HCT116 (cell line): ENCODE results near the gene TMEM94. TPM values are rescaled to one million over a fixed set of nuclear protein-coding genes. Genes with fewer than 3 reads are reported as not detected.

Experiments used
- ATAC-seq: fragments of 200-7000 bp; cut with Tn5 transposase; 2 replicates; pipeline ENCODE4 v1.9.1; 2020; ENCODE audit warnings: mild to moderate bottlenecking, moderate library complexity
- BruUV-seq: library from RNA; stranded (reverse); fragments of 400-500 nt; replicated peaks from 2 replicates; lab custom pipeline; 2021; lab: Mats Ljungman, UMichigan
- CTCF ChIA-PET: fragments of 300-600 bp; sonication (Branson Sonifier 250); formaldehyde crosslinking; loops from one replicate; lab custom pipeline; 2021; ENCODE audit warnings: antibody characterized with exemption; lab: Charles Lee
- POLR2A ChIA-PET: fragments of 300-600, 350-600 bp; sonication (Branson Sonifier 250); formaldehyde crosslinking; loops from one replicate; lab custom pipeline; 2021; ENCODE audit warnings: antibody characterized with exemption; lab: Charles Lee
- RAD21 ChIA-PET, 2 experiments: fragments of 300-600 bp; sonication (Branson Sonifier 250); formaldehyde crosslinking; loops; one replicate each; lab custom pipeline; 2023; ENCODE audit warnings: low total read pairs in 2 of 2; ENCODE audit not compliant: uncharacterized antibody in 2 of 2, unreplicated experiment in 2 of 2, low non-redundant PET in 1 of 2; lab: Charles Lee
- DNase-seq: peaks from one replicate; pipeline ENCODE4 v3.0.0-alpha.2; 2010; ENCODE audit warnings: low read depth, low spot score
- H2AFZ ChIP-seq: fragments of 200-600 bp; shearing (Covaris generic), sonication (generic); 2 replicates; pipeline ENCODE4 v1.6.1; 2017; ENCODE audit warnings: low read depth, mixed run types, mixed read lengths, antibody characterized with exemption, low read length; ENCODE audit not compliant: poor library complexity, severe bottlenecking
- H3K27ac ChIP-seq: 2 replicates; pipeline ENCODE4 v1.5.1; 2012; ENCODE audit warnings: low read depth, low read length
- H3K27me3 ChIP-seq: fragments of 200-600 bp; sonication (generic); 2 replicates; pipeline ENCODE4 v1.6.1; 2016; ENCODE audit warnings: mixed run types, low read length, mixed read lengths; ENCODE audit not compliant: insufficient read depth
- H3K36me3 ChIP-seq, 2 experiments: fragments of 200-500 bp in 1 of 2; fragments of 200-600 bp in 1 of 2; sonication (Bioruptor generic) in 1 of 2; sonication (generic) in 1 of 2; 2 replicates each; pipeline versions ENCODE4 v1.5.1 to v1.6.1; 2014 to 2016; ENCODE audit warnings: low read length in 2 of 2, inconsistent platforms in 1 of 2, mixed read lengths in 1 of 2, mixed run types in 1 of 2; ENCODE audit not compliant: insufficient read depth in 2 of 2, control insufficient read depth in 1 of 2
- H3K4me1 ChIP-seq, 2 experiments: fragments of 200-600 bp in 1 of 2; sonication (generic) in 1 of 2; 2 replicates each; pipeline versions ENCODE4 v1.5.1 to v1.6.1; 2012 to 2017; ENCODE audit warnings: low read length in 2 of 2, inconsistent platforms in 1 of 2, mild to moderate bottlenecking in 1 of 2, mixed read lengths in 1 of 2, mixed run types in 1 of 2, moderate library complexity in 1 of 2; ENCODE audit not compliant: insufficient read depth in 2 of 2, control insufficient read depth in 1 of 2
- H3K4me2 ChIP-seq: fragments of 200-600 bp; sonication (generic); 2 replicates; pipeline ENCODE4 v1.6.1; 2017; ENCODE audit warnings: mixed run types, low read length, mixed read lengths
- H3K4me3 ChIP-seq, 2 experiments: fragments of 200-600 bp in 1 of 2; sonication (generic) in 1 of 2; replicated peaks in 1 of 2; 2 replicates each; pipeline ENCODE4 v1.5.1; 2011 to 2016; ENCODE audit warnings: low read length in 2 of 2, control low read depth in 1 of 2, low read depth in 1 of 2, mild to moderate bottlenecking in 1 of 2, mixed read lengths in 1 of 2, mixed run types in 1 of 2
- H3K79me2 ChIP-seq: fragments of 200-600 bp; sonication (generic); 2 replicates; pipeline ENCODE4 v1.6.1; 2017; ENCODE audit warnings: mild to moderate bottlenecking, mixed run types, low read length, moderate library complexity, mixed read lengths; ENCODE audit not compliant: insufficient read depth
- H3K9ac ChIP-seq: fragments of 200-600 bp; sonication (generic); 2 replicates; pipeline ENCODE4 v1.6.1; 2016; ENCODE audit warnings: low read length, mixed read lengths
- H3K9me2 ChIP-seq: fragments of 200-600 bp; sonication (generic), shearing (Covaris generic); 2 replicates; pipeline ENCODE4 v1.6.1; 2017; ENCODE audit warnings: mixed run types, mild to moderate bottlenecking, moderate library complexity; ENCODE audit not compliant: insufficient read depth
- H3K9me3 ChIP-seq, 2 experiments: fragments of 200-500 bp in 1 of 2; fragments of 200-600 bp in 1 of 2; sonication (Bioruptor generic) in 1 of 2; sonication (generic) in 1 of 2; 2 replicates each; pipeline ENCODE4 v1.6.1; 2014 to 2017; ENCODE audit warnings: low read length in 2 of 2, mixed read lengths in 2 of 2, inconsistent platforms in 1 of 2, low read depth in 1 of 2, mild to moderate bottlenecking in 1 of 2, mixed run types in 1 of 2, moderate library complexity in 1 of 2; ENCODE audit not compliant: control insufficient read depth in 1 of 2, insufficient read depth in 1 of 2
- H4K20me1 ChIP-seq: fragments of 200-600 bp; sonication (generic), shearing (Covaris generic); 2 replicates; pipeline ENCODE4 v1.6.1; 2017; ENCODE audit warnings: mixed run types, mild to moderate bottlenecking, moderate library complexity; ENCODE audit not compliant: insufficient read depth
- CBX3 ChIP-seq: IDR thresholded peaks from 2 replicates; pipeline ENCODE4 v1.6.1; 2012; ENCODE audit warnings: low read depth
- CEBPB ChIP-seq: IDR thresholded peaks from 2 replicates; pipeline ENCODE4 v1.6.1; 2012; ENCODE audit warnings: low read depth
- EZH2phosphoT487 ChIP-seq: fragments of 200-600 bp; IDR thresholded peaks from 2 replicates; pipeline ENCODE4 v1.6.1; 2018; ENCODE audit warnings: antibody characterized with exemption, borderline replicate concordance
- JUND ChIP-seq: IDR thresholded peaks from 2 replicates; pipeline ENCODE4 v1.6.1; 2012
- POLR2A ChIP-seq: IDR thresholded peaks from 2 replicates; pipeline ENCODE4 v1.7.0; 2011; ENCODE audit warnings: borderline replicate concordance; ENCODE audit not compliant: insufficient read depth, insufficient read length; ENCODE audit errors: extremely low read depth
- SIN3A ChIP-seq: IDR thresholded peaks from 2 replicates; pipeline ENCODE4 v1.6.1; 2012; ENCODE audit warnings: low read depth
- SP1 ChIP-seq: IDR thresholded peaks from 2 replicates; pipeline ENCODE4 v1.6.1; 2012; ENCODE audit warnings: low read depth
- SRF ChIP-seq: IDR thresholded peaks from 2 replicates; pipeline ENCODE4 v1.6.1; 2012; ENCODE audit warnings: low read depth
- TCF7L2 ChIP-seq: IDR thresholded peaks from 2 replicates; pipeline ENCODE4 v1.7.0; 2011; ENCODE audit warnings: borderline replicate concordance, inconsistent platforms; ENCODE audit not compliant: insufficient read depth, insufficient read length; ENCODE audit errors: extremely low read depth
- YY1 ChIP-seq: IDR thresholded peaks from 2 replicates; pipeline ENCODE4 v1.6.1; 2011; ENCODE audit warnings: low read length, low read depth, moderate library complexity, mild to moderate bottlenecking; ENCODE audit not compliant: insufficient replicate concordance; ENCODE audit errors: extremely low read depth
- ZFX ChIP-seq: fragments of 450-650 bp; IDR thresholded peaks from 2 replicates; pipeline ENCODE4 v1.6.1; 2017
- ZNF274 ChIP-seq: fragments of 200-500 bp; sonication (Bioruptor generic); IDR thresholded peaks from 2 replicates; pipeline ENCODE4 v1.6.1; 2014; ENCODE audit warnings: mild to moderate bottlenecking, low read depth, low read length, inconsistent platforms
- intact Hi-C: fragments of 100-400 bp; cut with micrococcal nuclease; formaldehyde crosslinking; loops from 2 replicates; pipeline ENCODE4 v1.10.0; 2022
- total RNA-seq: library from RNA; stranded (reverse); gene quantifications from one replicate; pipeline ENCODE4 v1.2.1, GENCODE V29; 2021; ENCODE audit not compliant: unreplicated experiment
- TF ChIP-seq, protein P1 (sequence below): IDR thresholded peaks from 2 replicates; pipeline ENCODE4 v1.6.1; 2012
- TF ChIP-seq, protein P2 (sequence below), 3 experiments: fragments of 200-600 bp in 1 of 3; sonication (generic) in 1 of 3; IDR thresholded peaks in 2 of 3; conservative IDR thresholded peaks in 1 of 3; 2 replicates each; pipeline ENCODE4 v1.5.1; 2012 to 2017; ENCODE audit warnings: low read depth in 2 of 3, low read length in 2 of 3, antibody characterized with exemption in 1 of 3, borderline replicate concordance in 1 of 3, control low read depth in 1 of 3, mild to moderate bottlenecking in 1 of 3, mixed read lengths in 1 of 3, mixed run types in 1 of 3, moderate library complexity in 1 of 3; ENCODE audit not compliant: insufficient read depth in 1 of 3
- TF ChIP-seq, protein P3 (sequence below): IDR thresholded peaks from 2 replicates; pipeline ENCODE4 v1.6.1; 2011; ENCODE audit warnings: mild to moderate bottlenecking, low read length, moderate library complexity; ENCODE audit not compliant: insufficient replicate concordance; ENCODE audit errors: extremely low read depth
- TF ChIP-seq, protein P4 (sequence below): IDR thresholded peaks from 2 replicates; pipeline ENCODE4 v1.6.1; 2012

The TMEM94 gene
- total RNA-seq, 1 experiment from 2014 or later, result 75.4 TPM

DNA sequence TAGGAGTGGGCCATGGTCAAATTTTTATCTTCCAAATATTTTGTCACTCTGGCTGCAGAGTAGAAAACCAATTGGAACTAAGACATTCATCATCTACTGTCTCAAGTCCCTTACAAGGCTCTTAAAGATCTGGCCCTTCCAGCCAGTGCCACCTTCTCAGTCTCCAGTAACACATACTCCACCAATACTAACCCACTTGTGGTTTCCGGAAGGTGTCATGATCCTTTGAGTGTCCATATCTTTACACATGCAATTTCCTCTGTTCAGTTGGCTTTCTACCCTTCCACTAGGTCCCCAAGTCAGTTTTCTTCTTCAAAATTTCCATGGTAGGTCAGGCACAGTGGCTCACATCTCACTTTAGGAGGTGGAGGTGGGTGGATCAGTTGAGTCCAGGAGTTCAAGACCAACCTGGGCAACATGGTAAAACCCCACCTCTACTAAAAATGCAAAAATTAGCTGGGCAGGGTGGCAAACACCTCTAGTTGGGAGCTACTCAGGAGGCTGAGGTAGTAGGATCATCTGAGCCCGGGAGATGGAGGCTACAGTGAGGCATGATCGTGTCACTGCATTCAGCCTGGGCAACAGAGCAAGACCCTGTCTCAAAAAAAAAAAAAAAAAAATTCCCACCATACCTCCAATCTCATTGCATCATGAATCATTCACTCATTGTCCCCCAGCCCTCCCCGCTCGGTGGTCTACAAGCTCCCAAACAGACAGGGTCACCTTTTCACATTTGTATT is 44.9 kb upstream of the TMEM94 start:
- Histone ChIP-seq H2AFZ (peak overlapping the region; percentile 99), H3K4me2 (peak overlapping the region; percentile 67; the same call in 1 of the 2 replicates), H3K27me3 (peaks cover 5% of the 10 kb centered on the region; the same call in 1 of the 2 replicates), H3K36me3 (no peaks in the 10 kb centered on the region), H4K20me1 (no peaks in the 10 kb centered on the region), H3K4me1 (peaks cover 3 to 15% of the 10 kb centered on the region in 2 experiments), H3K9ac (no peak overlapping the region), H3K9me3 (no peaks in the 10 kb centered on the region), H3K79me2 (no peaks in the 10 kb centered on the region), H3K27ac (no peak overlapping the region), H3K4me3 (no peak overlapping the region), H3K9me2 (no peaks in the 10 kb centered on the region)
- no peak for TF ChIP-seq POLR2A
- TF ChIP-seq, protein P1, sequence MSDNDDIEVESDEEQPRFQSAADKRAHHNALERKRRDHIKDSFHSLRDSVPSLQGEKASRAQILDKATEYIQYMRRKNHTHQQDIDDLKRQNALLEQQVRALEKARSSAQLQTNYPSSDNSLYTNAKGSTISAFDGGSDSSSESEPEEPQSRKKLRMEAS, result no peak
- TF ChIP-seq, protein P2, sequence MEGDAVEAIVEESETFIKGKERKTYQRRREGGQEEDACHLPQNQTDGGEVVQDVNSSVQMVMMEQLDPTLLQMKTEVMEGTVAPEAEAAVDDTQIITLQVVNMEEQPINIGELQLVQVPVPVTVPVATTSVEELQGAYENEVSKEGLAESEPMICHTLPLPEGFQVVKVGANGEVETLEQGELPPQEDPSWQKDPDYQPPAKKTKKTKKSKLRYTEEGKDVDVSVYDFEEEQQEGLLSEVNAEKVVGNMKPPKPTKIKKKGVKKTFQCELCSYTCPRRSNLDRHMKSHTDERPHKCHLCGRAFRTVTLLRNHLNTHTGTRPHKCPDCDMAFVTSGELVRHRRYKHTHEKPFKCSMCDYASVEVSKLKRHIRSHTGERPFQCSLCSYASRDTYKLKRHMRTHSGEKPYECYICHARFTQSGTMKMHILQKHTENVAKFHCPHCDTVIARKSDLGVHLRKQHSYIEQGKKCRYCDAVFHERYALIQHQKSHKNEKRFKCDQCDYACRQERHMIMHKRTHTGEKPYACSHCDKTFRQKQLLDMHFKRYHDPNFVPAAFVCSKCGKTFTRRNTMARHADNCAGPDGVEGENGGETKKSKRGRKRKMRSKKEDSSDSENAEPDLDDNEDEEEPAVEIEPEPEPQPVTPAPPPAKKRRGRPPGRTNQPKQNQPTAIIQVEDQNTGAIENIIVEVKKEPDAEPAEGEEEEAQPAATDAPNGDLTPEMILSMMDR (IDR thresholded peaks at IDR 0.05 in 2 of 3, conservative IDR thresholded peaks at IDR 0.05 in 1 of 3; ENCODE audit: borderline replicate concordance in 1 of 3, insufficient read depth in 1 of 3, low read depth in 2 of 3, low read length in 2 of 3), result no peak
- TF ChIP-seq SIN3A, result no peak
- TF ChIP-seq YY1, result no peak
- TF ChIP-seq CBX3, result no peak
- TF ChIP-seq TCF7L2, result no peak
- no peak for TF ChIP-seq SP1
- no peak for TF ChIP-seq JUND
- TF ChIP-seq EZH2phosphoT487, result no peak
- TF ChIP-seq, protein P3, sequence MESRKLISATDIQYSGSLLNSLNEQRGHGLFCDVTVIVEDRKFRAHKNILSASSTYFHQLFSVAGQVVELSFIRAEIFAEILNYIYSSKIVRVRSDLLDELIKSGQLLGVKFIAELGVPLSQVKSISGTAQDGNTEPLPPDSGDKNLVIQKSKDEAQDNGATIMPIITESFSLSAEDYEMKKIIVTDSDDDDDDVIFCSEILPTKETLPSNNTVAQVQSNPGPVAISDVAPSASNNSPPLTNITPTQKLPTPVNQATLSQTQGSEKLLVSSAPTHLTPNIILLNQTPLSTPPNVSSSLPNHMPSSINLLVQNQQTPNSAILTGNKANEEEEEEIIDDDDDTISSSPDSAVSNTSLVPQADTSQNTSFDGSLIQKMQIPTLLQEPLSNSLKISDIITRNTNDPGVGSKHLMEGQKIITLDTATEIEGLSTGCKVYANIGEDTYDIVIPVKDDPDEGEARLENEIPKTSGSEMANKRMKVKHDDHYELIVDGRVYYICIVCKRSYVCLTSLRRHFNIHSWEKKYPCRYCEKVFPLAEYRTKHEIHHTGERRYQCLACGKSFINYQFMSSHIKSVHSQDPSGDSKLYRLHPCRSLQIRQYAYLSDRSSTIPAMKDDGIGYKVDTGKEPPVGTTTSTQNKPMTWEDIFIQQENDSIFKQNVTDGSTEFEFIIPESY, result no peak
- no peak for TF ChIP-seq SRF
- TF ChIP-seq, protein P4, sequence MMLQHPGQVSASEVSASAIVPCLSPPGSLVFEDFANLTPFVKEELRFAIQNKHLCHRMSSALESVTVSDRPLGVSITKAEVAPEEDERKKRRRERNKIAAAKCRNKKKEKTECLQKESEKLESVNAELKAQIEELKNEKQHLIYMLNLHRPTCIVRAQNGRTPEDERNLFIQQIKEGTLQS, result no peak
- TF ChIP-seq ZFX, result no peak
- no peak for TF ChIP-seq CEBPB
- TF ChIP-seq ZNF274, result no peak
- RAD21 ChIA-PET, result interaction anchor here (0.6 to 1.2 kb wide), 6 partner anchors 141 to 418 kb away, joined by 3 to 6 read pairs (median 5); partner anchors contain the start of genes MIF4GD (in 1 of the 2) and NT5C (in 1 of the 2)
- CTCF ChIA-PET, result interaction anchor here (0.8 to 2.1 kb wide), 8 partner anchors 75 to 450 kb away, joined by 3 to 18 read pairs (median 8); partner anchors contain the start of genes MIF4GD, NUP85 and SLC25A19
- ATAC-seq (no peak), DNase-seq (no peak)
- POLR2A ChIA-PET, result no interaction called here
- intact Hi-C loops, result loop anchor here (1.0 to 2.0 kb wide), 5 partner anchors 88 to 450 kb away; partner anchors contain the start of gene MIF4GD
- BruUV-seq, result no TSS peak
